GM21576 (cell line): Measurements from ENCODE around the gene CCDC175.

Experiments used
- ATAC-seq: cut with Tn5 transposase; IDR thresholded peaks from one replicate; pipeline ENCODE4 v1.9.1; 2021; ENCODE audit warnings: mild to moderate bottlenecking, moderate library complexity; ENCODE audit not compliant: unreplicated experiment

CCDC175 gene

DNA sequence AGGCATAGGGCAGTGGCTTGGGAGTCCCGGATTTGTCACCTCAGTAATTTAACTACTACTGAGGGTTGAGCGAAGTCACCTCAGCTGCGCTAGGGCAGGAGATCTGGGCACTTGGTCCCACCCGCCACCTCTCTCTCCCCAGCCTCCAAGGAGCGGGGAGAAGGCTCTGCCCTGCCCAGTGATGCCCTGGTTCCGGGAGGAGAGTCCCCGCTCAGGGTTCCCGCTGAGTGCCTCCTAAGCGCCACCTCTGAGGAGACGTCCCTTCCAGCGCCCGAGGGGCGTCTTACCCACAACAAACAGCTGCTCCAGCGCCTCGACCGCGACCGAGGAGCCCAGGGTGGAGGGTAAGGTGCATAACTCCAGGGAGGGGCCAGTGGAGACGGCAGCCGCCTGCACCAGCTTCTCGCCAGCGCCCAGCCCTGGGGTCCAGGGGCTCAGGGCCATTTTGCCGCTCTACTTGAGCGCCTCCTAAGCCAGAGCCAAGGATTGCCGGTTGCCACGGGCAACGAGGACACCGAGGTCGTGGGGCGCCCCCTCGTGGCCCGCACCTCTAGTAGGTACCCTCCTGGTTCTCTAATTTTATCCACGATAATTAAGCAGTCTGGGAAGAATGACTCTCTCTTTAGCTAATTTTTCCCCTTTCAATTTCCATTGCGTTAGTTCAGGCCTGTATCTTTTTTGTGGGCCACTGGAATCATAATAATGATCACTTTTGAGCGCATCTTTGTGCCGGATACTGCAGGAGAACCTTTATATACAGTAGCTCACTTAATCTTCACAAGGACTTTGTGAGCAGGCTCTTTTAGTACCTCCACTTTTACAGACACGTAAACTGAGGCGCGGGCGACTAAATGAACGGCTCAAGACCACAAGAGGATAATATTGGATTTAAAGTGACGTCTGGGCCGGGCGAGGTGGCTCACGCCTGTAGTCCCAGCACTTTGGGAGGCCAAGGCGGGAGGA is at the start of gene CCDC175:
Gene CCDC175, minus strand, starts transcription at position 481 of the 963 bp plus-strand sequence. Its CDS starts 37 bp downstream, at position 444.
- peak; percentile 95 for ATAC-seq

DNA sequence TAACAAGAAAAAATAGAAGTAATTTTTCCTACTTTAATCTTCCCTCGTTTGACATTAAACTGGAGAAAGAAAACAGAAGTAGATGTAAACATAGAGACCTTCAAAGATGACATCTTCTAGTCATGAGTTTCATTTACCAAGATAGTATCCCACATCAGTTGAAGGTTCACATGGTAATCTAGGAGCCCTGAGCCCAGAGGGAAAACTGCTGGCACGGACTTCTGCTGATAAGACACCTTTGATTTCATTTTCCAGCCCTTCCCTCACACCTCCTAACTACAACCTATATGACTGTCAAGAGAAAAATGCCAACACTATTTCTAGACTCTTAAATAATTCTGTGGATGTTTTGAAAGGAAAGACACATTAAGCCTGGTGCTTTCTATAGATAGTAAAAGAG is 46.0 kb upstream of the CCDC175 start:
- ATAC-seq = no peak

DNA sequence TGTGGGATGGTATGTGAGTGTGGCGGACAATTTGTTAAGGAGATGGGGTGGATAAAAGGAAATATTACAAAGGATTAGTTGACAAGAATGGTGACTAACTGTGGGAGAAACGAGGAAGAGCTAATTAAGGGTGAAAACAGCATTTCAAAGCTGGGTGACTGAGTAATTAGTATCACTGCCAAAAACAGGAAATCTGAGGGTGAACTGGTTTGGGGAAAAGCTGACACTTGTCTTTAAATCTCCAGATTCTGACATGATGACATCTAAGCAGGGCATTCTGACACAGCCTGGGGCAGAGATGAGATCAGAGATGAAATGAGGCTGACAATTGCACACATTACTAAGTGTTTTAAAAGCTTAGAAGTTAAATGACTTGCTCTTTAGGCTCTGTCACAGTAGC is 42.4 kb upstream of the CCDC175 start:
- ATAC-seq = no peak

DNA sequence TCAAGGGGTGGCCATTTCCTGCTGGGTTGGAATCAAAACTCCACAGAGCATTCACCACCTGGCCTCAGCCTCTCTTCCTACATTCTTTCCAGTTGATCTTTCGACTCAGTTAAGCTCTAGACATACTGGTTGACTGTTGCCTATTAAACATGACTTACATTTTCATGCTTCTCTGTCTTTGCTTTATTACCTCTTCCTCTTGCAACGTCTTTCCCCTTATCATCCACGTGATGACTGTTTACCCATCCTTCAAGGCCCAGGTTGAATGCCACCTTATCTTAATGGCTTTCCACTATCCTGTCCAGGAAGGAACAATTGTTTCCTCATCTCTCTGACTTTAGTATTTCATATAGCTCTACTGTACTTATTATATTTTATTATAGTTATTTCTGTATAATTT is 24.4 kb upstream of the CCDC175 start:
- ATAC-seq = no peak

DNA sequence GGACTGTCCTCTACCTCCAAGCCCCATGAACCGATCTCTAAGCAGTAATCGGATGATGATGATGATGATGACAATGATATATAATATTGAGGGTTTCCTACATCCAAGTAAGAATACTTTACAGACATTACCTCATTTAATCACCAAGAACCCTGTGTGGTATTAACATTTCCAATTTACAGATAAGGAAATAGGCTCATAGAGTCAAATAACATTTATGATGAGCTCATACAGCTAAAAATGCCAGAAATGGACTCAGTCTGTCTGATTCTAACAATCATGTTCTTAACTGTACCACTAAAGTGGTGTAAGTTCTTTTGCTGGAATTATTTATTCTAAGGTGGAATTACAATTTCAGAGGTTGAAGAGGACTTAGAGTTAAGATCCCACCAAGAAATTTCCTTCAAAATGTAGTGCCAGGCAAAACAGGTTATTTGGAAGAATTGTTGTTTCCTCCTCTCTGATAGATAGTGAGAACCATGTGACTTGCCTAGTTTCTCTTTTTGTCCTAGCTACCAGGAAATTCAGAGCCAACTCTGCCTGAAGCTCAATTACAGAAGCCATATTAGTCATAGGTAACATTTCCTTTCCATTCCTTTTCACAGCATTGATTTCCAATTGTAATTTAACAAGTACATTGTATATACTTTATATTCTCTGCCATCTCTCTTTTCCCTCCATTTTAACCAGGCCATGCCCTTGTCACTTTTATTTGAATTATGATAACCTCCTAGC is 23.8 kb upstream of the CCDC175 start:
- no peak for ATAC-seq

DNA sequence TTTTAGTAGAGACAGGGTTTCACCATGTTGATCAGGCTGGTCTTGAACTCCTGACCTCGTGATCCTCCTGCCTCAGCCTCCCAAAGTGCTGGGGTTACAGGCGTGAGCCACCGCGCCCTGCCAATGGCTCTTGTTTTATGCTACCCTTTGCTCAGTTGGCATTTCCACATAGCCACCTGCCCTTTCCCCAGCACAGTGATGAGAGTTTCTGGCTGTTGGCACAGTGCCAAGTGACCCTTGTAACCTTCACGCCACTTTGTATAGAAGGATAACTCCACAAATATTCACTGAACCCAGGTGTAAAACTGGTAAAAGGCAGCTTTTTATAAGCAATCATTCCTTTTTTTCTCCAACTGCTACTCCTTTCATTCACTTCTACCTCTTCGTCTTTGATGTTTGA is 18.5 kb upstream of the CCDC175 start:
- no peak for ATAC-seq

DNA sequence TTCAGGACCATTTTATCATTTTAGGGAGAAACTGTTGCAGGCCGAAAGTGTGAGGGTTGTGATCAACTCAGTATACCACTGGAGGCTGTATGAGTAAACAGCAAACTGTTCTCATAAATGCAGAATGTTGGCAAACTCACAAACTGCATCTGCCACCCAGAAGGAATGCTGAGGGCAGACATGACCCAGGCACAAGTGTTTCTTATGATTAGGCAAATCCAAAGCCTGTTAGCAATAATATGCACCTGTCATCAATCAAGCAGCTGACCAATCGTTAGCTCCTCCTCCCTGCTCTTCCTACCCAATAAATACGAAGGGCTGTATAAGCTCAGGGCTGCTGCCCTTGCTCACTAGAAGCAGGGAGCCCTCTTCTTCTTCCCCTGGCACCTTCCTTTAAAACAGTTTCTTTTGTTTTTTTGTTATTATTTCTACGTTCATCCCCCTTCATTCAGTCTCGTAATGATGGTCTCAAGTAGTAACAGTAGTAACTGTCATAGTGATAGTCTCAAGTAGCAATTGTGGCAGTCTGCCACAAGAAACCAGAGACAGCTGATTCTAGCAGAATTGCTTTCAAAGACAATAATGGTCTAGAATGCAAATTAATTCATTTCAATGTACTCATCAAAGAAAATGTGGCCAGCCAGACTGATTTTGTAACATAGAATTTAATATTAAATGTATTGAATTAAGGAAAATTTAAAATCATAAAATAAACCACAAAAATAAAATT is 15.2 kb upstream of the CCDC175 start:
- no peak for ATAC-seq

DNA sequence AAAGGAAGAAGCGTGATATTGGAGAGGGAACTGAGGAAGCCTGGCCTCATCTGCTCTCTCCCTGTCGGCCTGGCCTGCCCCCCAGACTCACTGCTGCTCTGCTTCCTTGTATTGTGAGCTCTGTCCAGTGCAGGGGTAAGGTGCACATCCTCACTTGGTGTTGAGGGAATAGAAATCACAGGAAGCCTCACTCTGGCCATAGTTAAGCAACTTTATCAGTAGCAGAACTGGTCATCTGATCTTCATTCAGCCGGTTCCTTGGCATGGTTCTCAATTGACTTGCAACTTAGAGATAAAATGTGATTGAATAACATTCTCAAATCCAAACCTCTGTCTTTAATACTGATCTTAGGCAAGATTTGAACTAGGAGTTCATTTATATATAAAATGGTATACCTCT is 11.5 kb upstream of the CCDC175 start:
- no peak for ATAC-seq

DNA sequence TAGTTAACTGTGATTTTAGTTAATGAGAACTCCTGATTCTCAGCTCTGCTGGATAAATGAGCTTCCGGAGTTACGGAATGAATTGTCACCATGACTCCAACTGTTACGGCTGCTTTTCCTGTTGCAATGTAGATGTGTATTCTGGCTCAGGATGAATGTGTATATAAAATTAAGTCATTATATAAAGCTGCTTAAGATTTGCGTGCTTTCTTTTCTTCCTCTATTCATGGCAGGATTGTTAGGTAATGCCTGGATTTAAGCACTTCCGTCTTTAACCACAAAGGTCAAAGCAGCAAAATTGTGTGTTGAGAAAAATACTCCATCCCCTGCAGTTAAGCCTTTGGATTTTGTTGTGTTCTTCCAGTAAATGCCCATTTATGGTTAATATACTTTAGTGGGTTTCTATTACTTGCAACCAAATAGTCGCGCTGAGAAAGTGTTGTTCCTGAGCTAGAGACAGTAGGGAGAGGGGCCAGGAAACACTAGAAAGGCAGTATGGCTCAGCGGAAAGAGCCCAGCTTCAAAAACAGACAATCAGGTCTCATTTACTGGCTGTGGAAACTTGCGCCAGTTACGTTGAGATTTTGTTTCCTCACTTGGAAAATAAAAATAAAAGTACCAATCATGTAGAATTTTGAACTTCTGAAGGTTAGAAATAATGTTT is 9.4 kb upstream of the CCDC175 start:
- no peak for ATAC-seq

DNA sequence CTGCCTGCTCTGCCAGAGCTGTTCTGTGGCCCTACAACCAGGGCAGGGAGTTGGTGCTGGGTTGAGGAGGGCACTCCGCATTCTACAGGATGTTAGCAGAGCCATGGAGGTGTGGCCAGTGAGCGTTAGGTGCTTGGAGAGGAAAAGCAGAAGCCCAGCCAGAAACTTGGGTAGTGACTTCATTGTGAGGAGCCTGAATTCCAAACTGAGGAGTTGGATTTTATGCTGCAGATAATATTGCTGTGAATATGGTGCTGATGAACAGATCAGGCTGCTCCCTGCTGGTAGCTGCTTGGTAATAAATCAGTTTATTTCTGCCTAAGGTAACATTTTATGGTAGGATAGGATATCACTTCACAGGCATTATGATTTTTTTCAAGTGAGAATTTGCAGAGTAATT is 7.1 kb upstream of the CCDC175 start:
- ATAC-seq = no peak

DNA sequence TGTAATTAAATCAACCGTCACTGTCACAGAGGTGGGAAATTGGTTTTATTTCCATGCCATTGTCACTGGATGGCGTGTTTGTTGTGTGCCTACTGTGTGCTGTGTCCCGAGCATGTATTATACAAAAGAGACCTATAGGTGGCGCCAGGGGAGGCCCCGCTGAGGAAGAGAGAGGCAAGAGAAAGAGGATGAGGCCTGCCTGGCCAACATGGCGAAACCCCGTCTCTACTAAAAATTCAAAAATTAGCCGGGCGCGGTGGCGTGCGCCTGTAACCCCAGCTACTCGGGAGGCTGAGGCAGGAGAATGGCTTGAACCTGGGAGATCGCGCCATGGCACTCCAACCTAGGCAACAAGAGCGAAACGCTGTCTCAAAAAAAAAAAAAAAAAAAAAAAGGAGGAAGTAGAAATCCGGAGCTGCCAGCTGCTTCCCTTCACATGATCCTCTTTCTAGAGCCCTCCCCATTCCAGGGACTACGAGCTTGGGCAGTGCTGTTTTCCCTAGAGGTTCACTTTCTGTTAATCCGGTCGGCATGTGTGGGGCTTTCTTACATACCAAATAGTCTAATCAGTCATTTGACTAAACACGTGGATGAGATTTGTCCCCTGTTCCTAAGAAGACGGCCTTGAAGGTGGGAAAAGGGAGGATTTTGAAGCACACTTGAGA is 6.4 kb upstream of the CCDC175 start:
- ATAC-seq = no peak

DNA sequence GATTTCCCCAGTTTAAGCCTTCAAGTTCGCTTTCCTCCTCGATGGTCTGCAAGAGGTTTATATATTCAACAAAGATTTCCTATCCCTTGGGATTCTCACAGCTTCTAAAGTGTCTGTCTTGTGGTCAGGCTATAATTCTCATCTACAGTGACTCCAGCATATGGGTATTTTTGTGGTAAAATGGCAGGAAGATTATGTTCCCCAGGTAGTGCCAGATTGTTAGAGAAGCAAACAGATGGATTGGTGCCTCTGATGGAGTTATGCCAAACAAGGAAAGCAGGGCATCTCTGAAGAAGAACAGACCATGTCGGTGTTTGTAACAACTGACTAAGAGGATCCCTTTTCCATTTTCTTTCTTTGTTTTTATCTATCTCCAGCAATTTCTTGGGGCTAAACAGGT is 5.5 kb upstream of the CCDC175 start:
- ATAC-seq = no peak

DNA sequence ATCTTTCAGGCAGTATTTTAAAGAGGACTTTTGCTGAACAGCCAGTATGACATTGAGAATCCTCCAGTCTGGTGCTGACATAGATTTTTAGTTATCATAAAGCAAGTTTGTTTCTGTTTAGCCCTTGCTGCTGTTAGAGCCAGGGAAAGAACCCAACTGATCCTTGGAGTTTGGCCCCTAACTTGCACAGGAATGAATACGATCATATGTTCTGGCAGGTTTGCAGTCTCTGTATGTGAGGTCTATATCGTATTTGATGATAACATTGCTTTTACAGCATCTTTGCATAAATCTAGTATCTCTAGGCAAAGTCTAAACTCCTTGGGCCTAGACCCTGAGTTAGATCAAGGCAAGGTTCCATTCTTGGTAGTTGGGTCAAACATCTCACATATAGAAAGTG is 4.3 kb upstream of the CCDC175 start:
- ATAC-seq = no peak

DNA sequence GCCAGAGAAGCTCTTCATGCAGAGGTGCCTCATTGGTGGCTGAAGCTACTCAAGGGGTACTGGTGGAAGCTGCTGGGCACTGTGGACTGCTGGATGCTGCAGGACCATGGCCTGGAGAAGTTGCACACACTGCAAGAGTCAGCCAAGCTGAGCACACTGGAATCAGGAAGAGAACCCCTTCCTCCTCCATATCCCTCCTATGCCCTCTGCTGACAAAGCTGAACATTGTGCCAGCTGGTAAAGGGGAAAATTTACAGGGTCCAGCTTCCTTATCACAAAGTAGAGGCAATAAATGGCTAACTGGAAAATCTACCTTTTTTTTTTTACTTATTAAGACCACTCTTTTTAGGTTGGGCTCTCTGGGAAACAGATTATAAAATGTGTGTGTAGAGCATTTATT is 6.5 kb downstream of the CCDC175 start:
- ATAC-seq = no peak

DNA sequence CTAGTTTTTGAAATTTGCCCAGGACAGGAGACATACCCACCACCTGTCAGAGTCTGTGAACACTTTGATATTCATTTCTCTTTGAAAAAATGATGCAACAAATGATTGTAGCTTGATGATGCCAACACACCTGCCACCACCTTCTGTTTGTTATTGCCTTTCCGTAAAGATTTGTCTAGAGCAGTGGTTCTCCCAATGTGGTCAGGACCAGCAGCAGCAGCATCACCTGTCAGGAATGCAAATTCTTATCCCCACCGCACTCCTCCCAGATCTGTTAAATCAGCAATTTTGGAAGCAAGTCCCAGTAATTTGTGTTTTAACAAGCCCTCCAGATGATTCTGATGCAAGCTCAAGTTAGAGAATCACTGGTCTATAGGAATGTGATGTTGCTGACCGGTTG is 9.9 kb downstream of the CCDC175 start:
- ATAC-seq = no peak

DNA sequence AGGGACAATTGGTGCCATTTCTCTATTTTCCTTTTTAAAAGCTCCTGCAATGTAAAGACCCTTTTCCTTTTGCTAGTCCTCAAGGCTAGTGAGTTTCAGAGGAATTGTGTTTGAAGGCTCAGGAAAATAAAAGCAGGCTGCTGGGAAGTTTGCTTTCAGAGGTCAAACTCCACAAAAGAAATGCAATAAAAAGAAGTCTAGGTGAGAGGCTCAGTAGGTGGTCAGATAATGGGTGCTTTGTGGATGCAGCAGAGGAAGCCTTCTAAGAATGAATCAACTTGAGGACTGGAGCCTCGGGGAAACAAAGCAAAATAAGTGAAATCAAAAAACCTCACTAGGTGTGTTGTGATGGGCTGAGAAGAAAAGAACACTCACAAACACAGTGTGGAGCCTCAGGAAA is 10.3 kb downstream of the CCDC175 start:
- ATAC-seq = no peak

DNA sequence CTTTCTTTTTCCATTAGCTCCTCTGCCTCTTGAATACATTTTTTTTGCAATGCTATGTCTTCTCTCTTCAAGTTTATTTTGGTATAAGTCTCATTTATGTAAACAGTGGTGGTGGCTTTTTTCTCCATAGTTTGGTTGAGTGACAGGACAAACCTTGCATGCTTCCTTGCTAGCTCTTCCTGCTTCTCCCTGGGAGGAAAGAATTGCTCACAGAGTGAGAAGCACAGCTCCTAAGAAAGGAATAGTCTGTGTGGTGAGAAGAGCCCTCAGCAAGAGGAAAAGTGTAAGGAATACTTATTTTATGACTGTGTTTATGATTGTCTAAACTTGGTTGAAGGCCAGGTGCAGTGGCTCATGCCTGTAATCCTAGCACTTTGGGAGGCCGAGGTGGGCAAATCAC is 11.5 kb downstream of the CCDC175 start:
- ATAC-seq = no peak

DNA sequence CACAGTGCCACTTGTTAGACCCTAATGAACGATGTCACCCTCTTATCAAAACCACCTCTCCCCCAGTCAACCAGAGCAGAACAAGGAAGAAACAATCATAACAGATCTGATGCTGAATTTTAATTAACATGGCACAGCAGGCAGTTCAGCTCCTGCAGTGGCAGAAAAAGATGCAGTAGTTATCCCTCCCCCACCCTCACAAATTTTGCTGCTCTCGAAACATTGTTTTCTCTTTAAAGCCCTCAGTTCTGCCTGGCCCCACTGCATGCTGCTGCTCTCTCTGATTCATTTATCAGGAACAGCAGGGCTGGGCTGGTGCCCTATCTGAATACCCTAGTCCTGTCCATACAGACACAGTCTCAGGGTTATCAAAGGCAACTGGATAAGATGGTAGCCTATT is 12.2 kb downstream of the CCDC175 start:
- ATAC-seq = no peak

DNA sequence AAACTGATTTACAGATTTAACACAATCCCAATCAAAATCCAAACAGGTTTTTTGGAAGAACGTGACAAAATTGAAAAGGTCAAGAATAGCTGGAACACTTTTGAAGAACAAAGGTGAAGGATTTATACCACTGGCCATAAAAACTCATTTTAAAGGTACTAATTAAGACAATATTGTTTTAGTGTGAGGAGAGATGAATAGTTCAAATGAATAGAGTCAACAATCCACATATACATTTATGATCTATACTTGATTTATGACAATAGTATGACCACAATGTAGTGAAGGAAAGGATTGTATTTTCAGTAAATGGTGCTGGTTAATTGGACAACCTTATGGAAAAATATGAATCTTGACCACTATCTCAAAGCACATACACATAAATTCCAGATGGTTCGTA is 29.3 kb downstream of the CCDC175 start:
- no peak for ATAC-seq

DNA sequence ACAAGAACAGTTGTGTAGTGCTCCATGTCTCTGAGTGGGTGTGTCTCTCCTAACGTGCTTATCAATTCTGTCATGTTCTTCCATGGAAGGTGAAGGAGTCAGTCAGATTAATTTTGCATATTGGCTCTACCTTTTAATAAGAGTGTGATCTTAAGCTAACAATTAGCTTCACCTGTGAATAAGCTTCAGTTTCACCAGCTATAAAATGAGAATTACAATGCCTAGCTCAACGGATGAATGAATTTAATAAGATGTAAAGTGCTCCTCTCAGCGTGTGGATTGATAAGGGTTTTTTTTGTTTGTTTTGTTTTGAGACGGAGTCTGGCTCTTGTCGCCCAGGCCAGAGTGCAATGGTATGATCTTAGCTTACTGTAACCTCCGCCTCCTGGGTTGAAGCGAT is 32.7 kb downstream of the CCDC175 start:
- ATAC-seq = no peak
